Neural cell (in vitro differentiated cells): ENCODE results near the gene PARVG.

Experiments used
- CTCF ChIP-seq: fragments of 450-650 bp; IDR thresholded peaks from 2 replicates; pipeline ENCODE4 v1.5.1; 2014; ENCODE audit warnings: antibody characterized with exemption, mild to moderate bottlenecking, moderate library complexity; ENCODE audit not compliant: poor library complexity, severe bottlenecking
- EP300 ChIP-seq: fragments of 450-650 bp; conservative IDR thresholded peaks from 2 replicates; pipeline ENCODE4 v1.6.1; 2014; ENCODE audit warnings: antibody characterized with exemption, mild to moderate bottlenecking, moderate library complexity; ENCODE audit not compliant: poor library complexity, severe bottlenecking
- POLR2AphosphoS5 ChIP-seq: IDR thresholded peaks from 2 replicates; pipeline ENCODE4 v1.6.1; 2012
- RAD21 ChIP-seq: fragments of 450-650 bp; conservative IDR thresholded peaks from 2 replicates; pipeline ENCODE4 v1.6.1; 2014; ENCODE audit warnings: antibody characterized with exemption, mild to moderate bottlenecking, moderate library complexity
- REST ChIP-seq: IDR thresholded peaks from 2 replicates; pipeline ENCODE4 v1.6.1; 2012; ENCODE audit warnings: borderline replicate concordance
- TAF1 ChIP-seq: IDR thresholded peaks from 2 replicates; pipeline ENCODE4 v1.6.1; 2012; ENCODE audit warnings: low read depth

GRCh38 chr22:44180706-44181032 lies at the start of gene PARVG:
- TF ChIP-seq CTCF = no peak
- no peak for TF ChIP-seq TAF1
- no peak for TF ChIP-seq POLR2AphosphoS5
- no peak for TF ChIP-seq EP300
- no peak for TF ChIP-seq RAD21
- no peak for TF ChIP-seq REST
